NCI-H2196 (cell line): ENCODE measurements around the gene ARHGEF40.

Experiments
- DNase-seq: peaks from one replicate; lab custom pipeline; 2025; ENCODE audit not compliant: unreplicated experiment; lab: John Stamatoyannopoulos, UW

ARHGEF40 gene

DNA sequence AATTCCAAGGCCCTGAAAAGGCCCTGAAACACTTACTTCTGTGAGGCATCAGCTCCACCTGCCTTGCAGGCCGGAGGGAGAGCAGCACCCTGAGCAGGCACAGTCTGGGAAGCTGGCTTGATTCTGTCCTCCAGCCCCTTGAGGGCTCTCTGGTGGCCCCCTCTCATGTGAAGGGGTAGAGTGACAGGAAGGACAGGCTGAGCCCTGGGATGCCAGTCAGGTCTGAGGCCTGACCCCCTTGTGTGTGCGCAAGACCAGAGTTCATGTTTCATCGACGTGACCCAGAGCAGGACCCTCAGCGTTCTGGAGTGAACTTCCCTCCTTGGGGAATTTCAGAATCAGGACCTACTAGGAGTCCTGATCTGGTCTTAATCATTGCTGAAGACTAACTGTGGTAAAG is 11.2 kb upstream of the ARHGEF40 start:
- DNase-seq, result no peak

GRCh38 chr14:21059842-21060613 is 10.1 kb upstream of the ARHGEF40 start:
- no peak for DNase-seq

GRCh38 chr14:21060614-21061346 is 9.3 kb upstream of the ARHGEF40 start:
- no peak for DNase-seq

- DNase-seq, result no peak
These were observed 8.8 kb upstream of the ARHGEF40 start for GRCh38 chr14:21061347-21061668.

GRCh38 chr14:21063479-21063878 is 6.6 kb upstream of the ARHGEF40 start:
- no peak for DNase-seq

DNA sequence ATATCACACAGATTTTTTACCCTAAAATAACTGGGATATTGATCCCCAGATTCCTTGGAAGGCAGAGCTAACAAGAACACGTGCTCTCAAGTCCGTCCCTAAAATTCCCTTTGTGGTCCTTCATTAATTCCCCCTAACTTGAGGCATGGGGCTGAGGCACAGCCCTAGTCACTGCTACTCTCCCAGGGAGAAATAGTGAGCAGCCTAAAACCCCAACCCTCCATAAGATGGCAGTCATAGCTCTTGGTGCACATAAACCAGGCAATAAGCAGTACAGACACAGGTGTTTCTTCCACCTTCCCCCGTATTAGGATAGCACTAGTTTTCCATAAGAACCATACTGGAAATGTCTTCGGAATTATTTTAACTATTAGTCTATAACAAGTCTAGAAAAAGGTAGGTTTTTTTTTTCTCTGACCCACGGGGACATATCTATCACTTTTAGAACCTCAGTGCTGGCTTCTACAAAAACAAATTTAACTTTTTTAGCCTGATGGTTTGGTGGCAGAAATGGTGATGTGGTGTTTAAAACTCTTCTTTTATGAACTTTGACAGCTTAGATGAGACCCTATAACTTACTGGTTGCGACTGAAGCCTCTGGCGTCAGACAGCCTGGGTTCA is 3.1 kb upstream of the ARHGEF40 start:
- DNase-seq, result peak; percentile 28

- DNase-seq, result peak; percentile 82
These were observed 1.4 kb upstream of the ARHGEF40 start for GRCh38 chr14:21068521-21069387.

- DNase-seq, result peak; percentile 32
These were observed 569 bp upstream of the ARHGEF40 start for GRCh38 chr14:21069388-21070082.

DNA sequence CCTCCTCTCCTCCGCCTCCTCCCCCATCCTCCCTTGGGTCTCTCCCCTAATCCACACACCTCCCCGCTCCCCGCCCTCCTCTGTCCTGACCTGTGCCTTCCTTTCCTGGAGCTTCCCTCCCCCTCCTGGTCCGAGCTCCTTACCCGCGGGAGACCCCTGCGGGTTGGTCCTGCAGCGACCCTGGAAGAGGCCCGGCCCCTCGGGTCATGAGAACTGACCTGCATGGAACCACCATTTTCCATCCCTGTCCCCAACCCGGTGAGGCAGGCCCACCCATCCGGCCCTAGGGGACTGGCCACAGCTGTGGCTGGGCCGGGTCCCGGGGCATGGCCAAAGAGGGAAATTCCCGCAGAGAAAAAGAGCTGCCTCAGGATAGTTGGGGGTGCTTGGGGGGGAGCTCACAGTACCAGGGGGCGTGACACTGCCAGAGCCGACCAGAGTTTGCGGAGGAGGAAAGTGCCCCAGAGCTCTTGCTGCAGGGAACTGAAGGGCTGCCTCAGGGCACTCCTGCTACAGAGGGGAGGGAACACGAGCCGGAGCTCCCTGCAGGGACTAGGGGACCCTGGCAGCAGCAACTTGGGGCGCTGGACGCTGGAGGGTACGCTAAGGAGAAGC is 613 bp downstream of the ARHGEF40 start:
- peak; percentile 42 for DNase-seq

- DNase-seq, result peak; percentile 85
These were observed 1.3 kb downstream of the ARHGEF40 start for GRCh38 chr14:21071225-21072030.

- no peak for DNase-seq
These were observed 1.9 kb downstream of the ARHGEF40 start for GRCh38 chr14:21072031-21072473.

- peak; percentile 47 for DNase-seq
These were observed 2.8 kb downstream of the ARHGEF40 start for GRCh38 chr14:21072781-21073339.

GRCh38 chr14:21073921-21074320 is 3.8 kb downstream of the ARHGEF40 start:
- no peak for DNase-seq

GRCh38 chr14:21074398-21075272 is 4.5 kb downstream of the ARHGEF40 start:
- DNase-seq, result no peak

DNA sequence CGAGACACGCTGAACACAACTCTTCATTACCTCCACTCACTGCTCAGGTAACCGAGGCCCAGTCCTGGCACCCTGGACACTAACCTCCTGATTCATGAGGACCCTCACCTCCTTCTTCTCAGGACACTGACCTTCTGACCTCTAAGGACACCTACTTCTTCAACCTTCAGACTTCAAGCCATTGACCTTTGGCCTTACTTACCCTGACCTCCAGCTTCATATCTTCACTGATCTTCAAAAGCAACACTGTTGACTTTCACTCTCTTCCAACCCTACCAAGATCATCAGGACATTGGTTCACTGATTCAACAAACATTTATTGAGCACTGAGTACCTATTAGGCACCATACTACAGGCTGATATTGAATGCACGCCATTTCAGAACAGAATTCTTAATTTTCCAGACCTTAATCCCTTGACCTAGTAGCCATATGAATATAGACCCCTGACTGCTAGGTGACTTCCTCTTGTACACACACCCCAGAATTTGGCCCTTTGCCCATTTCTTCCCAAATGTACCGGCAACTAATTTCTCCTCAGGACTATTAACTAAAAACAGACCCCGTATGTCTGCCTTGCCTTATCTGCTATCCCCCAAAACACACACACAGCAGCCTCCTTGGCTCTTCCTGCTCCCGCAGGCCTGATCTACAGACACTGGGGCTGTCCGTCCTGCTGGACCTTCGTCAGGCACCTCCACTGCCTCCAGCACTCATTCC is 5.8 kb downstream of the ARHGEF40 start:
- DNase-seq, result no peak

GRCh38 chr14:21077672-21078071 is 7.6 kb downstream of the ARHGEF40 start:
- DNase-seq, result no peak

- DNase-seq, result no peak
These were observed 8.2 kb downstream of the ARHGEF40 start for GRCh38 chr14:21078287-21078686.
